Stimulated activated CD4-positive, alpha-beta T cell treated with anti-CD3 and anti-CD28 coated beads, Interleukin-4, amount 100 ng/mL, for 4 hours (primary cell): Measurements from ENCODE around the gene RAPH1.
"Not testable (repeated sequence)": the region's sequence is repeated elsewhere in the genome, so short reads cannot be mapped to it uniquely, and the experiment has no call there.

Source experiments
- DNase-seq, 2 experiments: peaks; one replicate each; pipeline ENCODE4 v3.0.0-alpha.2; 2020

RAPH1 gene

GRCh38 chr2:203476881-203477280, 58.2 kb downstream of the RAPH1 start:
- no peak for DNase-seq

- no peak for DNase-seq
These were observed 63.8 kb downstream of the RAPH1 start for GRCh38 chr2:203471323-203471722.

GRCh38 chr2:203470371-203470770, 64.7 kb downstream of the RAPH1 start:
- DNase-seq = no peak

- no peak for DNase-seq
These were observed 65.6 kb downstream of the RAPH1 start for GRCh38 chr2:203469546-203469945.

- DNase-seq = no peak
These were observed 71.8 kb downstream of the RAPH1 start for GRCh38 chr2:203463266-203463678.

GRCh38 chr2:203462308-203462707, 72.8 kb downstream of the RAPH1 start:
- no peak for DNase-seq

- DNase-seq = no peak
These were observed 73.4 kb downstream of the RAPH1 start for GRCh38 chr2:203461746-203462145.

GRCh38 chr2:203455209-203455608, 79.9 kb downstream of the RAPH1 start:
- DNase-seq = no peak

- no peak for DNase-seq
These were observed 81.1 kb downstream of the RAPH1 start for GRCh38 chr2:203453858-203454451.

GRCh38 chr2:203451689-203452088, 83.4 kb downstream of the RAPH1 start:
- DNase-seq = no peak

GRCh38 chr2:203451011-203451410, 84.1 kb downstream of the RAPH1 start:
- no peak for DNase-seq

- DNase-seq = no peak
These were observed 84.5 kb downstream of the RAPH1 start for GRCh38 chr2:203450561-203450960.

- DNase-seq = no peak
These were observed 88.3 kb downstream of the RAPH1 start for GRCh38 chr2:203446780-203447179.

GRCh38 chr2:203446071-203446481, 89.0 kb downstream of the RAPH1 start:
- no peak for DNase-seq

GRCh38 chr2:203444738-203445137, 90.4 kb downstream of the RAPH1 start:
- no peak for DNase-seq

- DNase-seq = no peak
These were observed 92.6 kb downstream of the RAPH1 start for GRCh38 chr2:203442463-203442862.

GRCh38 chr2:203441463-203441862, 93.6 kb downstream of the RAPH1 start:
- DNase-seq = no peak

GRCh38 chr2:203440671-203441070, 94.4 kb downstream of the RAPH1 start:
- DNase-seq = no peak

- DNase-seq = no peak
These were observed 96.6 kb downstream of the RAPH1 start for GRCh38 chr2:203438528-203438927.

- no peak for DNase-seq
These were observed 97.6 kb downstream of the RAPH1 start for GRCh38 chr2:203437511-203437910.

GRCh38 chr2:203436496-203436895, 98.6 kb downstream of the RAPH1 start:
- no peak for DNase-seq

GRCh38 chr2:203432811-203433210, 102.3 kb downstream of the RAPH1 start:
- no peak for DNase-seq

- DNase-seq = no peak
These were observed 103.5 kb downstream of the RAPH1 start for GRCh38 chr2:203431391-203432185.

GRCh38 chr2:203429643-203430042, 105.5 kb downstream of the RAPH1 start:
- DNase-seq = not testable (repeated sequence)

- DNase-seq = no peak
These were observed 108.0 kb downstream of the RAPH1 start for GRCh38 chr2:203427061-203427460.
